GM21367 (cell line): ENCODE measurements around the gene KREMEN1.

ENCODE experiments used
- ATAC-seq: cut with Tn5 transposase; IDR thresholded peaks from one replicate; pipeline ENCODE4 v1.9.1; 2021; ENCODE audit not compliant: unreplicated experiment

The KREMEN1 gene

GRCh38 chr22:29204455-29205183, 131.8 kb downstream of the KREMEN1 start:
- no peak for ATAC-seq

- no peak for ATAC-seq
Observed at GRCh38 chr22:29205252-29205593, 132.4 kb downstream of the KREMEN1 start.

GRCh38 chr22:29205594-29206371, 132.9 kb downstream of the KREMEN1 start, which contains the start of gene EMID1:
EMID1 (plus strand) TSS chr22:29205896; CDS start chr22:29206039, 143 bp downstream.
- ATAC-seq: no peak

- no peak for ATAC-seq
Observed at GRCh38 chr22:29206372-29207242, 133.8 kb downstream of the KREMEN1 start.

GRCh38 chr22:29207243-29207550, 134.4 kb downstream of the KREMEN1 start:
- no peak for ATAC-seq

GRCh38 chr22:29207562-29208501, 135.0 kb downstream of the KREMEN1 start:
- no peak for ATAC-seq

GRCh38 chr22:29208502-29208862, 135.6 kb downstream of the KREMEN1 start:
- no peak for ATAC-seq

- no peak for ATAC-seq
Observed at GRCh38 chr22:29208879-29209623, 136.2 kb downstream of the KREMEN1 start.

- ATAC-seq: no peak
Observed at GRCh38 chr22:29209624-29209929, 136.7 kb downstream of the KREMEN1 start.

- no peak for ATAC-seq
Observed at GRCh38 chr22:29211066-29211465, 138.2 kb downstream of the KREMEN1 start.

- ATAC-seq: no peak
Observed at GRCh38 chr22:29211466-29211865, 138.6 kb downstream of the KREMEN1 start.

- no peak for ATAC-seq
Observed at GRCh38 chr22:29212743-29213142, 139.9 kb downstream of the KREMEN1 start.

GRCh38 chr22:29213493-29213892, 140.7 kb downstream of the KREMEN1 start:
- ATAC-seq: no peak

- ATAC-seq: no peak
Observed at GRCh38 chr22:29214232-29214631, 141.4 kb downstream of the KREMEN1 start.

- ATAC-seq: no peak
Observed at GRCh38 chr22:29215012-29215860, 142.4 kb downstream of the KREMEN1 start.

- no peak for ATAC-seq
Observed at GRCh38 chr22:29216011-29216872, 143.4 kb downstream of the KREMEN1 start.

GRCh38 chr22:29216873-29217666, 144.2 kb downstream of the KREMEN1 start:
- ATAC-seq: no peak
